ENCODE data around the gene SLC2A13.

SLC2A13 gene

DNA sequence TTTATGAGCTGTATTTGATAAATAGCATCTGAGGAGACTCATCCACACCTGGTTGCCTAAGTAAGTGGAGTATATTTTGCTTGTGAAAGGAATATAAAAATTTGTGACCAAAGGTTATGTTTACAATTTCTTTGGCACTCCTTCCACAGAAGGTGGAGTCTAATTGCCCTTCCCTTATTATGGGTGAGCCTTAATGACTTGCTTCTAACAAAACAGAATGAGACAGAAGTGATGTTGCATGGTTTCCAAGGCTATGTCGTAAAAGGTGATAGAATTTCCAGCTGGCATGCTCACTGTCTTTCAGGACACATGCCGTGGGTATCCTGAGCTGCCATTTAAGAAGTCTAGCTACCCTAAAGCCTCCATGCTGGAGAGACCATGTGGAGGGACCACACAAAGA, 369.5 kb downstream of the SLC2A13 start:
- DNase-seq (ENCODE audit: insufficient read length, low spot score) (no peak), FAIRE-seq (no peak)
- TF ChIP-seq, protein P1, sequence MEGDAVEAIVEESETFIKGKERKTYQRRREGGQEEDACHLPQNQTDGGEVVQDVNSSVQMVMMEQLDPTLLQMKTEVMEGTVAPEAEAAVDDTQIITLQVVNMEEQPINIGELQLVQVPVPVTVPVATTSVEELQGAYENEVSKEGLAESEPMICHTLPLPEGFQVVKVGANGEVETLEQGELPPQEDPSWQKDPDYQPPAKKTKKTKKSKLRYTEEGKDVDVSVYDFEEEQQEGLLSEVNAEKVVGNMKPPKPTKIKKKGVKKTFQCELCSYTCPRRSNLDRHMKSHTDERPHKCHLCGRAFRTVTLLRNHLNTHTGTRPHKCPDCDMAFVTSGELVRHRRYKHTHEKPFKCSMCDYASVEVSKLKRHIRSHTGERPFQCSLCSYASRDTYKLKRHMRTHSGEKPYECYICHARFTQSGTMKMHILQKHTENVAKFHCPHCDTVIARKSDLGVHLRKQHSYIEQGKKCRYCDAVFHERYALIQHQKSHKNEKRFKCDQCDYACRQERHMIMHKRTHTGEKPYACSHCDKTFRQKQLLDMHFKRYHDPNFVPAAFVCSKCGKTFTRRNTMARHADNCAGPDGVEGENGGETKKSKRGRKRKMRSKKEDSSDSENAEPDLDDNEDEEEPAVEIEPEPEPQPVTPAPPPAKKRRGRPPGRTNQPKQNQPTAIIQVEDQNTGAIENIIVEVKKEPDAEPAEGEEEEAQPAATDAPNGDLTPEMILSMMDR (IDR thresholded peaks at IDR 0.05; ENCODE audit: insufficient read depth, missing control alignments), result no peak

DNA sequence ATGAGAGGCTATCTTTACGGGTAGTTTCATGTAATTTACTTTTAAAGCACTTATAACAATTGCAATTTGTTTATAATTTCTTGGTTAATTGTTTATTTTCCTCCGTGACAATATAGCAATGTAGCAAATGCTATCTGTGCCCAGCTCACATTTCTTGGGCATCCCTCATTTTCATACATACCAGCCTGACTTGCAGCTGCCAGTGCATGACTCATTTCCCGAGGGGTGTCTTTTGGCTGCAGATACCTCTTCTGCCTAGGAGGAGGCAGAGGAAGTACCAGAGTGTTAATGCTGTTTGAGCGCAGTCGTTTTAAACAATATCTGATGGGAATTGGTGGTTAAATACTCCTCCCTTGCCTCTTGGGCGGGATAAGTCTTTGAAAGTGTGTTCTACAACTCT, 382.1 kb downstream of the SLC2A13 start:
- FAIRE-seq (no peak), DNase-seq (ENCODE audit: insufficient read length, low spot score) (no peak)
- TF ChIP-seq, protein P1 (IDR thresholded peaks at IDR 0.05; ENCODE audit: insufficient read depth, missing control alignments), result no peak

DNA sequence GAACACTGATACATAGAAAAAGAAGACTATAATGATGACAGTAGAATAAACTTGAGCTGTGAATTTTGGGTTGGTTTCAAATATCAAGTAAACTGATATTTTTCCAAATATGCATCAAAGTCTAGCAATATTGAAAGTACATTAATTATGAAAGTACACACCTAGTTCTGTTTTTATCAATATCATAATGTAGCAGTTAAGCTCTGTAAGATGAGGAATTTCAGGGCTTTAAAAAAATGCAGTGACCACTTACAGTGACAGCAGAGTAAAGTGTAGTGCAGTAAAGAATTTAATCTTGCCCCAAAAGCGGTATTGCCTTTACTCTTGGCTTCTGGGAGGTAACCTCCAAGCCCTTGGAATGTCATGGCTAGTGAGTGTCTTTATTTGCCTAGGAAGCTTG, 383.4 kb downstream of the SLC2A13 start:
- TF ChIP-seq, protein P1 (IDR thresholded peaks at IDR 0.05; ENCODE audit: insufficient read depth, missing control alignments), result no peak
- DNase-seq (ENCODE audit: insufficient read length, low spot score), result no peak

DNA sequence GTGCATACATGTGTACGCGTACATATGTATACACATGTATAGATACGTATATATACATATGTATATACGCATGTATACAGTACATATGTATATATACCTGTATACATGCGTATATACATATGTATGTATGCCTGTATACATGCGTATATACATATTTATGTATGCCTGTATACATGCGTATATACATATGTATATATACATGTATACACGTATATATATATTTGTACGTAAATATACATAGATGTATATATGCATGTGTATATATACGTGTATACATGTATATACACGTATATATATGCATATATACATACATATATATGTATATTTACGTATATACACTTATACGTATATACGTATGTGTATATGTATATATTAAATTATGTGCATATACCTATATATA, 392.3 kb downstream of the SLC2A13 start:
- FAIRE-seq (no peak), DNase-seq (ENCODE audit: insufficient read length, low spot score) (no peak)
- TF ChIP-seq, protein P1 (IDR thresholded peaks at IDR 0.05; ENCODE audit: insufficient read depth, missing control alignments), result no peak

More for the DNA sequence above, 383.4 kb downstream of the SLC2A13 start:
- FAIRE-seq, result no peak

DNA sequence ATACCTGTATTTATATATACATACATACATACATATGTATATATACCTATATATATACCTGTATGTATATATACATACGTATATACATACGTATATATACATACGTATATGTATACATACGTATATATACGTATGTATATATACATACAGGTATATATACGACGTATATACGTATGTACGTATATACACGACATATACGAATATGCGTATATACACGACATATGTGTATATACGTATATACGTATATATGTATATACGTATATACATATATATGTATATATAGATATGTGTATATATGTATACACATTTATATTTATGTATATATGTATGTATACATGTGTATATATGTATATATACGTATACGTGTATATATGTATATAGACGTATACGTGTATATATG, 393.5 kb downstream of the SLC2A13 start:
- TF ChIP-seq, protein P1 (IDR thresholded peaks at IDR 0.05; ENCODE audit: insufficient read depth, missing control alignments), result no peak
- DNase-seq (ENCODE audit: insufficient read length, low spot score), result no peak
- no peak for FAIRE-seq
